HL-60/S4 (cell line): ENCODE measurements around the gene MASTL.

ENCODE experiments used
- in situ Hi-C: fragments of 300-500 bp; cut with MboI; formaldehyde crosslinking; loops from 2 replicates; pipeline ENCODE4 v1.14.3; 2022; ENCODE audit warnings: low sequenced_read_pairs

MASTL gene

DNA sequence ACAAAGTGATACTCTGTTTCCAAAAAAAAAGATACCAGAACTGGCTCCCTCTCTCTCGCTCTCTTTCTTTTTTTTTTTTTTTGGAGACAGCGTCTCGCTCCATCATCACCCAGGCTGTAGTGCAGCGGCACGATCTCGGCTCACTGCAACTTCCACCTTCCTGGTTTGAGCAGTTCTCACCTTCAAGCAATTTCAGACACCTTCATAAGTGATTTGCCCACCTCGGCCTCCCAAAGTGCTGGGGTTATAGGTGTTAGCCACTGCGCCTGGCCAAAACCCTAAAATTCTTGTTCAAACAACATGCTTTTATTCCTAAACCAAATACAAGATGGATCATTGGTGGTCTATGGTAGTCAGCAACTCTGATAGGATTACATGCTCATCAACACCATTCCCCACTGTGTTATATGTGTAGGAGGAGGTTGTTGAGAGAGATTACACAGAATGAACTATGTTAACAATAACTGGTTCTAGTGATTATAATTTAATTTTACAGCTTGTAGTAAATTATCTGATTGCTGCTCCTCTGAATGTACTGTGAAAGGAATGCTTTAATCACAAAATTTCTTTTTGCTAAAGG, 69.9 kb downstream of the MASTL start:
- in situ Hi-C loops = no loop called here

GRCh38 chr10:27225642-27226257, 70.6 kb downstream of the MASTL start:
- in situ Hi-C loops = no loop called here

- in situ Hi-C loops = no loop called here
Observed at GRCh38 chr10:27230022-27230421, 74.9 kb downstream of the MASTL start.

DNA sequence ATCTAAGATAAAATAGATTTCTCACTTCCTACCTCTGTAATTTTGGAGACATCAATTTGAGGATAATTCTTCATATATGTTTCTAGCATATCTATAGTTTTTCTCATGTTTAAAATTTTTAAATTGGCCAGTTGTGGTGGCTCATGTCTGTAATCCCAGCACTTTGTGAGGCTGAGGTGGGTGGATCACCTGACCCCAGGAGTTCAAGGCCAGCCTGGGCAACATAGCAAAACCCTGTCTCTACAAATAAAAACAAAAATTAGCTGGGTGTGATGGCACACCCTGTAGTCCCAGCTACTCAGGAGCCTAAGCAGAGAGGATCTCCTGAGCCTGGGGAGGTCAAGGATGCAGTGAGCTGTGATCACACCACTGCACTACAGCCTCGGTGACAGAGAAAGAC, 80.6 kb downstream of the MASTL start:
- in situ Hi-C loops = no loop called here
